DMS114 treated with DMSO at 0.1 percent for 48 hours (cell line): ENCODE data around the gene F2.
"Not testable (repeated sequence)": the region's sequence is repeated elsewhere in the genome, so short reads cannot be mapped to it uniquely, and the experiment has no call there.

ENCODE experiments used
- DNase-seq: peaks from one replicate; lab custom pipeline; 2025; ENCODE audit not compliant: unreplicated experiment; lab: John Stamatoyannopoulos, UW

The F2 gene

DNA sequence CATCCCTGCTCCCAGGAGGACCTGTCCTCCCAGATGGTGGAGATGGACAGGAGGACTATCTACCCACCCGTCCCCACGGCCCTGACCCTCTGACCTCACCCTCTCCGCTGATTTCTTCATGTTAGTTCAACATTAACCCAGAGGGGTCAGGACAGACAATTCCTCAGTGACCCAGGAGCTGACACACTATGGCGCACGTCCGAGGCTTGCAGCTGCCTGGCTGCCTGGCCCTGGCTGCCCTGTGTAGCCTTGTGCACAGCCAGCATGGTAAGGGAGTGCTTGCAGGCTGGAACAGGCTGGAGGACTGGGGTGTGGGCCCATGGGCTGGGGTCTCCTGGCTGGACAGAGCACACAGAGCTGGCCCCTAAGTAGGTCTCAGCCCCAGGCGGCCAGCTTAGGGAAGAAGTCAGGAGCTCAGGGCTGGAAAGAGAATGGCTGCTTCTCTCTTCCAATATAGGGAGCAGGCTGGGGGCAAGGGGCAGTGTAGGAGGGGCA is at the start of gene F2:
Gene F2, plus strand, starts transcription at position 166 of the 495 bp plus-strand sequence. Its CDS starts 23 bp downstream, at position 189.
- no peak for DNase-seq

DNA sequence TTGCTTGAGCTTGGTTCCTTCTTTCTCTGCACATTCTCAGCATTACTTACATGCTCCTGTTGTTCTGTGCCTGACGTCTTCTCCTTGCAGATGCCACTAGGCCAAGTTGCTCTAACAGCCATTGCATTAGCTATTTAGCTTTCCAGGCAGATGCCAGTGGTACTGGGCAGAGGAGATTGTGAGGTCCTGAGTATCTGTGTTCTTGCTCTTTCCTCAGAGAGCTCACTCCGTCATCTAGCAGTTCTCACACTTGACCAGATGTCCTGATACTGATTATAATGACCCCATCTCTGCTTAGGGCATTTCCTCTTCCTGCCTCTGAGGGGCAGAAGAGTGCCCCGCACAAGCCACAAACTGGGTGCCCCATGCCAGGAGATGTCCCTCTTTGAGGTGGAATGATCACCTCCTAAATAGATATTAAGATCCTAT is 49.3 kb upstream of the F2 start:
- DNase-seq, result no peak

DNA sequence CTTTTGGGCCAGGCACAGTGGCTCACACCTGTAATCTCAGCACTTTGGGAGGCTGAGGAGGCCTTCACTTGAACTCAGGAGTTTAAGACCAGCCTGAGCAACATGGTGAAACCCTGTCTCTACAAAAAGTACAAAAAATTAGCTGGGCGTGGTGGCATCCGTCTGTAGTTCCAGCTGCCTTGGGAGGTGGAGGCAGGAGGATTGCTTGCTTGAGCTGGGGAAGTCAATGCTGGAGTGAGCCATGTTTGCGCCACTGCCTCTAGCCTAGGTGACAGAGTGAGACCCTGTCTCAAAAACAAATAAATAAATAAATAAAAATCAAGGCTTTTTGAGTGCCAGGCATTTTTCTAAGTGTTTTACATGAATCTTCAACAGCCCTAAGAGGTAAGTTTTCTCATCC is 48.5 kb upstream of the F2 start:
- not testable (repeated sequence) for DNase-seq

DNA sequence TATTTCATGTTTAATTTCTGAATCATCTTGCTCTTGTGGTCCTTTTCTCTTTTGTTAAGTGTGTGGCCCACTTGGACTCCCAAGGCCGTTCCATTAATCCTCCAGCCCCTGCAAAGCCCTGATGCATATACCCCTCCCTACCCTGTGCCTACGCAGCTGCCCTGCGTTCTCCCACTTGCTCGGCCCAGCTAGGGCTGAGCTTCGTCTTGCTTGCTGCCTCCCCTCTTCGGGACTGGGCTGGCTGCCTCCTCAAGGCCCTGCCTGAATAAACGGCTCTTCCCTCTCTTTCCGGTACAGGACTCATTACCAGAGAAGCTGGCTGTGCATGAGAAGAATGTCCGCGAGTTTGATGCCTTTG is 47.1 kb upstream of the F2 start:
- DNase-seq, result no peak

GRCh38 chr11:46672381-46672839 is 46.6 kb upstream of the F2 start:
- no peak for DNase-seq

- DNase-seq, result no peak
These were observed 45.1 kb upstream of the F2 start for GRCh38 chr11:46673713-46674462.

- no peak for DNase-seq
These were observed 44.3 kb upstream of the F2 start for GRCh38 chr11:46674463-46675287.

DNA sequence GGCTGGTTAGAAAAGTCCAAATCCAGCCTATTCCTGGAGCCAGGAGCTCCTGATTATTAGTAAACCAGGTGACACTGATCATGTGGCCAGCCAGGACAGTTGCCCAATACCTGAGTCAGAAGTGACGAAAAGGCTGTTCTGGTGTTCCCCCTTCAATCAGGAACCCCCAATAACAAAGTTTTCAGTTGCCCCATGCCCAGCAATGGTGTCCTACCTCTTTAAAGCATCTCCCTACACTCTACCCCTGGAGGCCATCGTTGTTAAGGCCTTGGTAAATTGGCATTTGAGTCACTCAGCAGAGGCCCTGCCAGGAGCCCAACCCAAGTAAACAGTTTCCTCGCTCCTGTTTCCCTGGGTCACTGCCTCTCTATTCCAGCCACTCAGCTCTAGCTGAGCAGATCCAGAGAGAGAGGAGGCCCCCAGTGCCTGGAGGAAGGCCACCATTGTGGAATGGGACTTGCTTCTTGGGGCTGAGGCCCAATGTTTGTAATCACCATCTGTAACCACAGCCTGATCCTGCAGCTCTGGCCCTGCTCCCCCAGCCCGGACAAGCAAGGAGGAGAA is 43.6 kb upstream of the F2 start:
- DNase-seq, result no peak

- no peak for DNase-seq
These were observed 43.1 kb upstream of the F2 start for GRCh38 chr11:46675949-46676348.

GRCh38 chr11:46676436-46677158 is 42.4 kb upstream of the F2 start:
- DNase-seq, result no peak

DNA sequence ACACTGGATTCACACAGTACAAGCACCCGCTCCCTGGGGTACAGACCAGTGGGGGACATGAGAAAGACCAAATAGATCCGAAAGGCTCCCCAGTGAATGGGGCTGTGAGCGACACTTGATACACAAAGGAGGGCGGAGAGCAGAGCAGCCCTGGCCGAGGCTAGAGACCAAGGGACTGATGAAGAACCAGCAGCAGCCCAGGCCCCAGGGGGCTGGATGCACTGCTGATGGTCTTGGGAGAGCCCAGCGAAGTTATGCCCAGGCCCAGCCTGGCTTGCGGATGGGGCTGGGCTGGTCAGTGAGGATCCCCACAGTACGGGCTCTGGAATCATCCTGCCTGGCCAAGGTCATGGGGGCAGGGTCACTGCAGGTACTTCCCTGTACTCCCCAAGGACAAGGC is 41.8 kb upstream of the F2 start:
- DNase-seq, result no peak

GRCh38 chr11:46677991-46678740 is 40.8 kb upstream of the F2 start:
- no peak for DNase-seq

DNA sequence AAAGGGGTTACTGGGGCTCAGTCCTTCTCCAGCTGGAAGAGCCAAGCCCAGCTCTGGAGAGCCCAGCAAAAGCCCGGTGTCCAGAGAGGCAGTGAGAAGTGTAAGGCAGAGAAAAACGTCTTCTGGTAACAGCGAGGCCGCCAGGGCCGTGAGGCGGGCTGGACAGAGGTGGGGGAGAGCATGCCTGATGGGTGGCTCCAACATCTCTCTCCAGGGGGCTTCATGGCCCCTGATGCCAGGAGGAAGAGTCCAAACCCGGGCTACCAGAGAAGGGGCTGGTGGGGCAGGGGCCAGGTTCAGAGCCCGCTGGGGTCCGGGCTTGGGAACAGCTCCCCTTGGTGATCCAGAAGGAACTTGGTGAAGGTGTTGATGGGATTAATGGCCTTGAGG is 40.3 kb upstream of the F2 start:
- no peak for DNase-seq

DNA sequence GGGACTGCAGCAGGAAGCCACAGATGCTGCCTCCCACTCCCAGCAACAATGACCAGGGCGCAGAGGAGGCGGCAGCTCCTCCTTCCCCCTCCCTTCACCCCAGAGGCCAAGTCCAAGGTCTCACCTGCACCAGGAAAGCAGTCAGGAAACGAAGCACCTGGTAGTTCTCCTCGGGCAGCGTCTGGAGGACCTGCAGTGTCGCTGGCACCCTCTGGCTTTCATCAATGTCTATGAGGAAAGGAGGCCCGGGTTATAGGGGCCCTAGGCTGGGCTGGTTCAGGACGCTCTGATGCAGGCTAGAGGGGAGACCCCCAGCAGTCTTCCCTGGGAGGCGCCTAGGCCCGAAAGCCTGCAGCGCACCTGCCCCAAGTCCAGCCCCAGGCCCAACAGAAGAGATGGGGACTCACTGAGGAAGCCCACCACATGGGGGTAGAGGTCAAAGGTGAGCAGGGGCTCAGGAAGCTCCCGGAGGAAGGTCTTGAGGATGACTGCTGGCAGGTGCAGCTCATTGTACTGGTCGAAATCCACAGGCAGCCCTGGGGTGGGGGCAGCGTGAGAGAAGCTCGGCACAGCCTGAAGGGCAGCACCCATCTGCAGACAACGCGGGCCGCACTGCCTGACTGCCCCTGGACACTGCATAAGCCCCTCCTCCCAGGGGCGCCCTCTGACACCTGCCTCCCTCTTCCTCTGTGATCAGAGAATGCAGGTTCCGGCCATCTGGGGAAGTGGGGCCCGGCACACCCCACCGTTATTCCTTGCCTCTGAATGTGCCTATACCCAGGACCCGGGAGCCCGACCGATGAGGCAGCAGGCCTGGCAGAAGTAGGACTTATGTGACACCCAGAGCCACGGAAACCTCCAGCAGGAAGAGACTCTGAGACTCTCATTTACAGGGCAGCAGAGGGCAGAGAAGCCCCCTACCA is 39.5 kb upstream of the F2 start:
- no peak for DNase-seq

DNA sequence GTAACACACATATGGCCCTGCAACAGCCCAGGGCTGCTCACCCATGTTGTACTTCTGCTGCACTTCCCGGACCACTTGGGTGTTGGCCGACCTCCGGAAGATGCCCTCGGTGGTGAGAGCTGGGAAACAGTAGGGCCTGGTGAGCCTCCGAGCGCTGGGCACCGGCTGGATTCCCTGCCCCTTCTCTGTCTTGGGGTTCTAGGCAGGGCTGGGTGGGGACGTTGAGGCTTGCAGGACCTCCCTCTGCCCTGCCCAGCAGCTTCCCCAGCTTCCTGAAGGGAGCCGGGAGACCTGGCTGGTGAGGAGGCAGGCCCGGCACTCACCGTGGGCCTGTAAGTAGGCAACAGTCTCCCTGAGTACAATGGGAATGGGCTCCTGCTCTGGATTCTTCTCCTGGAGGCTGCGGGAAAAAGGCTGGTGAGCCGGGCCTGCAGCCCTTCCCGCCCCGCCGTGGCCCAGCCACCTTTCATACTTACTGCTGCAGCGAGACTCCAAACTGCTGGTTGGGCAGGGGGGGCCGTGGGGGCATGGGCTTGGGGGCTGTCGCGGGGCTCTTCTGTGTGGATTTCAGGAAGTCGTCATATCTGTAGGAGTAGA is 38.8 kb upstream of the F2 start:
- no peak for DNase-seq

DNA sequence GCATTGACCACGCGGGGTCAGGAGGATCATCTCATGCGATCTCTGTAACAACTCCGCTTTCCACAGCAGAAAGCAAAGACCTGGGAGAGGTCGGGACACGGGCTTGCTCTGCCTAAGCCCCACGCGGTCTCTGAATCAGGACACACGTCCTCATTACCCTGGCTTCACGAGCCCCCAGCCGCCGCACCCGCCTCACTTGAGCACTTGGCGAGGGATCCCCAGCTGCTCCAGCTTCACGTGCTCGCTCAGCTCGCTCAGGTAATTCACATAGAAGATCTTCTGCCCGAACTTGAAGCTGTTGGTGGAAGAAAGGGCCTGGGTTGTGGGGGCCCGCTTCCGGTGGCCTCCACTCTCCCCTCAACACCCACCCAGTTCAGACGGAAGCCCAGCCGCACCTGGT is 38.2 kb upstream of the F2 start:
- DNase-seq, result no peak

DNA sequence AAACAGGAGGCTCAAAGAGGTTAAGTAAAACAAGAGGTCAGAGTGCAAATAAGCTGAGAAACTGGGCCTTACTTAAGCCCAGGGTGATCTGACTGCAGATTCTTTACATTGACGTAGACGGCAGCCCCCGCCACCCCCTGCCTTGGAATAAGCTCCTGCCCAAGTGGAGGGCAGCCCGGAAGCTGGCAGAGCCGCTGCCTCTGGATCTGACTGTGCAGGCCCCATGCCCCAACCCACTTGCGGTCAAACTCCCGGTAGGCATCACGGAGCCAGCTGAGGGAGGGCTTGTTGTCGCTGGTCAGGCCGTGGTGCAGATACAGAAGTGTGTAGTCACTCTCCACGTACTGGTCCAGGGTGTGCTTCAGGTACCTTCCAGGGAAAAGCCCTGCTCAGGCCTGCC is 37.2 kb upstream of the F2 start:
- DNase-seq, result no peak

GRCh38 chr11:46682773-46683752 is 36.0 kb upstream of the F2 start:
- DNase-seq, result no peak
